Measurements from ENCODE around the gene ATP10A. TPM values are rescaled to one million over a fixed set of nuclear protein-coding genes. Genes with fewer than 3 reads are reported as not detected.

ATP10A gene
- total and polyA plus RNA-seq, 2 donors from 2014 or later: 4.0 to 6.8 TPM

- Histone ChIP-seq H3K27ac (ENCODE audit: low read depth in 2 of 2, low read length in 2 of 2) (no peak overlapping the region), H3K9ac (ENCODE audit: low read length in 3 of 3) (no peak overlapping the region), H3K4me1 (ENCODE audit: control insufficient read depth in 2 of 3, insufficient read depth in 2 of 3, low read depth in 1 of 3, low read length in 3 of 3) (no peaks in the 10 kb centered on the region), H3K36me3 (ENCODE audit: control insufficient read depth in 2 of 3, insufficient read depth in 3 of 3, low read length in 3 of 3) (no peaks in the 10 kb centered on the region), H3K9me3 (ENCODE audit: control insufficient read depth in 2 of 3, insufficient read depth in 1 of 3, low read length in 3 of 3) (no peaks in the 10 kb centered on the region), H3K27me3 (ENCODE audit: control insufficient read depth, insufficient read depth, low read length) (no peaks in the 10 kb centered on the region), H3K4me3 (ENCODE audit: low read length in 3 of 3) (no peak overlapping the region)
- DNase-seq (peak in 1 of 5 donors; percentile 15), FAIRE-seq (no peak)
- TF ChIP-seq CTCF (IDR thresholded peaks at IDR 0.05; ENCODE audit: borderline replicate concordance, extremely low read depth, insufficient read depth): no peak
- intact Hi-C loops (cut with DNase I): no loop called here
These were observed 60.1 kb downstream of the ATP10A start for GRCh38 chr15:25803036-25803435.

GRCh38 chr15:25802285-25802830 is 60.8 kb downstream of the ATP10A start:
- H3K27me3 ChIP-seq (ENCODE audit: control insufficient read depth, insufficient read depth, low read length): no peaks in the 10 kb centered on the region
- TF ChIP-seq CTCF (IDR thresholded peaks at IDR 0.05; ENCODE audit: borderline replicate concordance, extremely low read depth, insufficient read depth): no peak
- peak in 1 of 5 donors; percentile 65 for DNase-seq
- peaks cover 0 to 2% (median 0%) of the 10 kb centered on the region in 3 donors for H3K4me1 ChIP-seq (ENCODE audit: control insufficient read depth in 2 of 3, insufficient read depth in 2 of 3, low read depth in 1 of 3, low read length in 3 of 3)
- intact Hi-C loops (cut with DNase I): no loop called here
- H3K4me3 ChIP-seq (ENCODE audit: low read length in 3 of 3): no peak overlapping the region
- no peaks in the 10 kb centered on the region for H3K9me3 ChIP-seq (ENCODE audit: control insufficient read depth in 2 of 3, insufficient read depth in 1 of 3, low read length in 3 of 3)
- no peak overlapping the region for H3K9ac ChIP-seq (ENCODE audit: low read length in 3 of 3)
- no peaks in the 10 kb centered on the region for H3K36me3 ChIP-seq (ENCODE audit: control insufficient read depth in 2 of 3, insufficient read depth in 3 of 3, low read length in 3 of 3)
- no peak overlapping the region for H3K27ac ChIP-seq (ENCODE audit: low read depth in 2 of 2, low read length in 2 of 2)
- no peak for FAIRE-seq

GRCh38 chr15:25801586-25802284 is 61.4 kb downstream of the ATP10A start:
- H3K27ac ChIP-seq (ENCODE audit: low read depth in 2 of 2, low read length in 2 of 2): no peak overlapping the region
- peak in 1 of 5 donors; percentile 56 for DNase-seq
- H3K4me1 ChIP-seq (ENCODE audit: control insufficient read depth in 2 of 3, insufficient read depth in 2 of 3, low read depth in 1 of 3, low read length in 3 of 3): peaks cover 0 to 2% (median 0%) of the 10 kb centered on the region in 3 donors

More at GRCh38 chr15:25801586-25802284, 61.4 kb downstream of the ATP10A start:
- no peak for FAIRE-seq
- no peak overlapping the region for H3K4me3 ChIP-seq (ENCODE audit: low read length in 3 of 3)
- intact Hi-C loops (cut with DNase I): no loop called here
- no peak overlapping the region for H3K9ac ChIP-seq (ENCODE audit: low read length in 3 of 3)
- H3K9me3 ChIP-seq (ENCODE audit: control insufficient read depth in 2 of 3, insufficient read depth in 1 of 3, low read length in 3 of 3): no peaks in the 10 kb centered on the region
- no peaks in the 10 kb centered on the region for H3K27me3 ChIP-seq (ENCODE audit: control insufficient read depth, insufficient read depth, low read length)
- no peaks in the 10 kb centered on the region for H3K36me3 ChIP-seq (ENCODE audit: control insufficient read depth in 2 of 3, insufficient read depth in 3 of 3, low read length in 3 of 3)
- TF ChIP-seq CTCF (IDR thresholded peaks at IDR 0.05; ENCODE audit: borderline replicate concordance, extremely low read depth, insufficient read depth): no peak
